Transverse colon (tissue), 3 donors: ENCODE measurements around the gene TENM4.

Experiments
- EP300 ChIP-seq: sonication (generic); formaldehyde crosslinking; IDR thresholded peaks from one replicate; pipeline ENCODE4 v1.6.1; 2017; ENCODE audit warnings: antibody characterized with exemption, low read depth
- POLR2A ChIP-seq: fragments of 450-650 bp; IDR thresholded peaks from one replicate; pipeline ENCODE4 v1.6.1; 2016; ENCODE audit warnings: antibody characterized with exemption, mild to moderate bottlenecking, moderate library complexity
- TF ChIP-seq, protein P1 (sequence below), 5 experiments: fragments of 200-600 bp in 3 of 5; fragments of 450-650 bp in 2 of 5; sonication (generic) in 3 of 5; IDR thresholded peaks; 1 replicate in 2 of 5; 2 replicates in 3 of 5; pipeline ENCODE4 v1.5.1; 2016 to 2017; ENCODE audit warnings: antibody characterized with exemption in 5 of 5, inconsistent platforms in 3 of 5, mild to moderate bottlenecking in 2 of 5, moderate library complexity in 1 of 5

- no peak for TF ChIP-seq EP300
- TF ChIP-seq, protein P1, sequence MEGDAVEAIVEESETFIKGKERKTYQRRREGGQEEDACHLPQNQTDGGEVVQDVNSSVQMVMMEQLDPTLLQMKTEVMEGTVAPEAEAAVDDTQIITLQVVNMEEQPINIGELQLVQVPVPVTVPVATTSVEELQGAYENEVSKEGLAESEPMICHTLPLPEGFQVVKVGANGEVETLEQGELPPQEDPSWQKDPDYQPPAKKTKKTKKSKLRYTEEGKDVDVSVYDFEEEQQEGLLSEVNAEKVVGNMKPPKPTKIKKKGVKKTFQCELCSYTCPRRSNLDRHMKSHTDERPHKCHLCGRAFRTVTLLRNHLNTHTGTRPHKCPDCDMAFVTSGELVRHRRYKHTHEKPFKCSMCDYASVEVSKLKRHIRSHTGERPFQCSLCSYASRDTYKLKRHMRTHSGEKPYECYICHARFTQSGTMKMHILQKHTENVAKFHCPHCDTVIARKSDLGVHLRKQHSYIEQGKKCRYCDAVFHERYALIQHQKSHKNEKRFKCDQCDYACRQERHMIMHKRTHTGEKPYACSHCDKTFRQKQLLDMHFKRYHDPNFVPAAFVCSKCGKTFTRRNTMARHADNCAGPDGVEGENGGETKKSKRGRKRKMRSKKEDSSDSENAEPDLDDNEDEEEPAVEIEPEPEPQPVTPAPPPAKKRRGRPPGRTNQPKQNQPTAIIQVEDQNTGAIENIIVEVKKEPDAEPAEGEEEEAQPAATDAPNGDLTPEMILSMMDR (IDR thresholded peaks at IDR 0.05): no peak
- no peak for TF ChIP-seq POLR2A
Measured at GRCh38 chr11:79019277-79019676, 421.6 kb downstream of the TENM4 start.
